IMR-90 (cell line): ENCODE results near the gene IL16. TPM values are rescaled to one million over a fixed set of nuclear protein-coding genes. Genes with fewer than 3 reads are reported as not detected.
A peak's percentile ranks its signal among the peaks of the same experiment; 100 is the strongest.

ENCODE experiments used
- ATAC-seq: fragments of 200-7000 bp; cut with Tn5 transposase; 2 replicates; pipeline ENCODE4 v1.9.1; 2020; ENCODE audit warnings: low read depth, mild to moderate bottlenecking, moderate library complexity
- BruUV-seq: library from RNA; stranded (reverse); fragments of 400-500 nt; replicated peaks from 2 replicates; lab custom pipeline; 2021; lab: Mats Ljungman, UMichigan
- CTCF ChIA-PET: fragments of 300-600 bp; formaldehyde crosslinking; extraction: SDS; loops from one replicate; lab custom pipeline; 2021; ENCODE audit warnings: antibody characterized with exemption; lab: Yijun Ruan, JAX
- POLR2A ChIA-PET: fragments of 300-600 bp; sonication (Branson Sonifier 250); formaldehyde crosslinking; loops from one replicate; lab custom pipeline; 2022; ENCODE audit warnings: antibody characterized with exemption; ENCODE audit not compliant: unreplicated experiment; lab: Charles Lee
- DNase-seq: peaks from one replicate; pipeline ENCODE4 v3.0.0; 2013
- H2AFZ ChIP-seq: replicated peaks from 2 replicates; pipeline ENCODE3; 2013; ENCODE audit warnings: low read length, mild to moderate bottlenecking; ENCODE audit not compliant: poor library complexity
- H2AK5ac ChIP-seq: 2 replicates; pipeline ENCODE4 v1.6.1; 2013; ENCODE audit warnings: low read depth, low read length, inconsistent platforms
- H2AK9ac ChIP-seq: replicated peaks from 2 replicates; pipeline ENCODE3; 2013; ENCODE audit warnings: mild to moderate bottlenecking, low read depth, low read length, moderate library complexity; ENCODE audit not compliant: poor library complexity
- H2BK120ac ChIP-seq: 2 replicates; pipeline ENCODE4 v1.6.1; 2013; ENCODE audit warnings: low read depth, low read length, inconsistent platforms
- H2BK15ac ChIP-seq: 3 replicates; pipeline ENCODE4 v1.6.1; 2013; ENCODE audit warnings: low read depth, low read length, inconsistent platforms
- H2BK20ac ChIP-seq: 2 replicates; pipeline ENCODE4 v1.6.1; 2013; ENCODE audit warnings: low read depth, mild to moderate bottlenecking, inconsistent platforms, low read length, moderate library complexity
- H2BK5ac ChIP-seq: 2 replicates; pipeline ENCODE4 v1.6.1; 2013; ENCODE audit warnings: mild to moderate bottlenecking, low read depth, low read length, inconsistent platforms; ENCODE audit not compliant: poor library complexity, severe bottlenecking
- H3K14ac ChIP-seq: replicated peaks from 2 replicates; pipeline ENCODE4 v1.6.1; 2013; ENCODE audit warnings: low read depth, low read length, inconsistent platforms
- H3K18ac ChIP-seq: 2 replicates; pipeline ENCODE4 v1.6.1; 2013; ENCODE audit warnings: low read depth, low read length, control low read depth
- H3K23ac ChIP-seq: 2 replicates; pipeline ENCODE4 v1.6.1; 2013; ENCODE audit warnings: low read depth, low read length, inconsistent platforms
- H3K27ac ChIP-seq: 2 replicates; pipeline ENCODE4 v1.5.1; 2013; ENCODE audit warnings: mild to moderate bottlenecking, control low read depth, low read length; ENCODE audit not compliant: insufficient read depth
- H3K27me3 ChIP-seq: 2 replicates; pipeline ENCODE4 v1.6.1; 2013; ENCODE audit warnings: low read length; ENCODE audit not compliant: control insufficient read depth, insufficient read depth
- H3K36me3 ChIP-seq: 2 replicates; pipeline ENCODE4 v1.6.1; 2013; ENCODE audit warnings: low read length, mixed read lengths; ENCODE audit not compliant: control insufficient read depth, insufficient read depth
- H3K4ac ChIP-seq: 2 replicates; pipeline ENCODE4 v1.6.1; 2013; ENCODE audit warnings: low read depth, low read length, inconsistent platforms
- H3K4me1 ChIP-seq: 2 replicates; pipeline ENCODE4 v1.6.1; 2013; ENCODE audit warnings: low read length, mixed read lengths; ENCODE audit not compliant: control insufficient read depth, insufficient read depth
- H3K4me2 ChIP-seq: 2 replicates; pipeline ENCODE4 v1.6.1; 2013; ENCODE audit warnings: low read depth, mild to moderate bottlenecking, control low read depth, low read length, moderate library complexity
- H3K4me3 ChIP-seq: 2 replicates; pipeline ENCODE4 v1.5.1; 2013; ENCODE audit warnings: low read depth, mild to moderate bottlenecking, control low read depth, low read length, moderate library complexity; ENCODE audit not compliant: insufficient read depth
- H3K56ac ChIP-seq: 2 replicates; pipeline ENCODE4 v1.6.1; 2013; ENCODE audit warnings: low read length, inconsistent platforms; ENCODE audit not compliant: insufficient read depth; ENCODE audit errors: extremely low read depth
- H3K79me1 ChIP-seq, 2 experiments: 2 replicates each; pipeline ENCODE4 v1.6.1; 2013; ENCODE audit warnings: low read length in 2 of 2, inconsistent platforms in 1 of 2, low read depth in 1 of 2
- H3K9ac ChIP-seq: 2 replicates; pipeline ENCODE4 v1.6.1; 2013; ENCODE audit warnings: low read depth, low read length, control low read depth
- H3K9me1 ChIP-seq: 2 replicates; pipeline ENCODE4 v1.6.1; 2013; ENCODE audit warnings: low read length, inconsistent platforms; ENCODE audit not compliant: insufficient read depth
- H3K9me3 ChIP-seq: 2 replicates; pipeline ENCODE4 v1.6.1; 2013; ENCODE audit warnings: low read length; ENCODE audit not compliant: control insufficient read depth, insufficient read depth
- H4K20me1 ChIP-seq: 2 replicates; pipeline ENCODE4 v1.6.1; 2013; ENCODE audit warnings: low read length, inconsistent platforms; ENCODE audit not compliant: insufficient read depth
- H4K5ac ChIP-seq: 2 replicates; pipeline ENCODE4 v1.6.1; 2013; ENCODE audit warnings: mild to moderate bottlenecking, low read depth, low read length, control low read depth
- H4K8ac ChIP-seq, 2 experiments: 2 replicates each; pipeline ENCODE4 v1.6.1; 2013; ENCODE audit warnings: low read depth in 2 of 2, low read length in 2 of 2, control low read depth in 1 of 2, inconsistent platforms in 1 of 2
- H4K91ac ChIP-seq: 2 replicates; pipeline ENCODE4 v1.6.1; 2013; ENCODE audit warnings: low read depth, low read length, inconsistent platforms; ENCODE audit not compliant: insufficient read depth
- BHLHE40 ChIP-seq: fragments of 150-350 bp; IDR thresholded peaks from 2 replicates; pipeline ENCODE4 v1.6.1; 2016; ENCODE audit warnings: mild to moderate bottlenecking, low read depth, low read length
- CEBPB ChIP-seq: IDR thresholded peaks from 2 replicates; pipeline ENCODE4 v1.6.1; 2012; ENCODE audit warnings: low read depth, low read length, improper control_type of control experiment
- CHD1 ChIP-seq: IDR thresholded peaks from 2 replicates; pipeline ENCODE4 v1.6.1; 2012; ENCODE audit warnings: low read depth, low read length, improper control_type of control experiment
- CTCF ChIP-seq: conservative IDR thresholded peaks from 2 replicates; pipeline ENCODE4 v1.5.1; 2012; ENCODE audit warnings: mild to moderate bottlenecking, low read depth, low read length, improper control_type of control experiment
- FOS ChIP-seq: fragments of 150-350 bp; IDR thresholded peaks from 2 replicates; pipeline ENCODE4 v1.6.1; 2016; ENCODE audit warnings: low read depth, low read length
- MAFK ChIP-seq: IDR thresholded peaks from 2 replicates; pipeline ENCODE4 v1.6.1; 2012; ENCODE audit warnings: low read depth, low read length, improper control_type of control experiment
- MAZ ChIP-seq: IDR thresholded peaks from 2 replicates; pipeline ENCODE4 v1.6.1; 2012; ENCODE audit warnings: low read depth, mild to moderate bottlenecking, low read length, improper control_type of control experiment, moderate library complexity, borderline replicate concordance
- MXI1 ChIP-seq: IDR thresholded peaks from 2 replicates; pipeline ENCODE4 v1.6.1; 2012; ENCODE audit warnings: low read depth, mild to moderate bottlenecking, low read length, moderate library complexity, borderline replicate concordance
- NFE2L2 ChIP-seq: fragments of 150-350 bp; IDR thresholded peaks from 2 replicates; pipeline ENCODE4 v1.6.1; 2016; ENCODE audit warnings: low read depth, mild to moderate bottlenecking, low read length
- RAD21 ChIP-seq: IDR thresholded peaks from 2 replicates; pipeline ENCODE4 v1.6.1; 2012; ENCODE audit warnings: low read length, improper control_type of control experiment
- RCOR1 ChIP-seq: IDR thresholded peaks from 2 replicates; pipeline ENCODE4 v1.6.1; 2012; ENCODE audit warnings: mild to moderate bottlenecking, low read length, improper control_type of control experiment; ENCODE audit not compliant: insufficient replicate concordance
- RFX5 ChIP-seq: IDR thresholded peaks from 2 replicates; pipeline ENCODE4 v1.8.0; 2012; ENCODE audit warnings: low read depth, mild to moderate bottlenecking, low read length, moderate library complexity
- SMC3 ChIP-seq: fragments of 150-350 bp; IDR thresholded peaks from 2 replicates; pipeline ENCODE4 v1.6.1; 2016; ENCODE audit warnings: low read depth, mild to moderate bottlenecking, antibody characterized with exemption, low read length, moderate library complexity
- USF2 ChIP-seq: fragments of 150-350 bp; IDR thresholded peaks from 2 replicates; pipeline ENCODE4 v1.6.1; 2017; ENCODE audit warnings: mild to moderate bottlenecking, antibody characterized with exemption, low read length, low read depth
- WGBS, 2 experiments: methylation state at CpG; one replicate each; pipeline versions ENCODE4 v1.1.5 to v1.1.7; 2013; ENCODE audit warnings: missing lambda C conversion rate in 2 of 2; ENCODE audit not compliant: insufficient read length in 1 of 2; ENCODE audit errors: extremely low coverage in 2 of 2; 5-methylcytosine and 5-hydroxymethylcytosine counted together
- dilution Hi-C: fragments of 300-500 bp; cut with HindIII; formaldehyde crosslinking; loops from one replicate; pipeline ENCODE4 v1.14.3; 2018; ENCODE audit warnings: low sequenced_read_pairs; ENCODE audit not compliant: unreplicated experiment
- in situ Hi-C: fragments of 300-500 bp; cut with MboI; formaldehyde crosslinking; loops from 3 replicates; pipeline ENCODE4 v1.14.3; 2019; ENCODE audit warnings: low sequenced_read_pairs, inconsistent platforms, mixed read lengths
- intact Hi-C: fragments of 100-400 bp; cut with micrococcal nuclease; formaldehyde crosslinking; loops from 2 replicates; pipeline ENCODE4 v1.10.0; 2022
- polyA plus RNA-seq, 3 experiments: library from polyadenylated mRNA; depleted of rRNA; stranded (reverse); fragments of >200 nt; gene quantifications; 2 replicates each; pipeline ENCODE4 v1.2.3, GENCODE V29; 2012; ENCODE audit warnings: low replicate concordance in 1 of 3
- total RNA-seq: library from RNA; depleted of rRNA; stranded (reverse); fragments of >200 nt; gene quantifications from 2 replicates; pipeline ENCODE4 v1.2.3, GENCODE V29; 2012
- TF ChIP-seq, protein P1 (sequence below): fragments of 150-350 bp; IDR thresholded peaks from 2 replicates; pipeline ENCODE4 v1.6.1; 2016; ENCODE audit warnings: low read depth, mild to moderate bottlenecking, low read length, moderate library complexity, borderline replicate concordance

Gene IL16
- total and polyA plus RNA-seq, 2 of the 4 experiments (the other 2 are of a cell fraction) = 0.18 to 0.27 TPM

DNA sequence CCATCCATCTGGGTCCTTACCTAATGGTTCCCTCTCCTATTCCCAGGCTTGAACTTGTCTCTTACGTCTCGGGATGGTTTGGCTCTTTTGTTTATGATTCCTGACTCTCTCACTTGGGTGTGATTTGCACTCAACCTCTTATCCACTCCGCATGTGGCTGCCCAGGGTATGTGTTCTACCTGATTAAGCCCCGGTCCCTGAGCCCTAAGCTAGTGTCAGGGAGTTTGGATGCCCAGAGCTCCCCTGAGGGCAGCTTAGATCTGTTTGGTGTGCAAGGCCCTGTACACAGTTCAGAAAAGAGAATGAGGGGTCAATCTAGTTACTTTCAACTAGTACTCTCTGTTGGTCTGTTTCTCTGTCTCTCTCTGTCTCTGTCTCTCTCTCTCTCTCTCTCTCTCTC, 143.2 kb downstream of the IL16 start:
- no peak for DNase-seq
- intact Hi-C loops (loop anchor here (5.0 kb wide), 1 partner anchor 42 kb away; no protein-coding TSS in a partner anchor), dilution Hi-C loops (no loop called here), in situ Hi-C loops (loop anchor here (10.0 kb wide), 1 partner anchor 55 kb away; no protein-coding TSS in a partner anchor)
- H4K20me1 ChIP-seq = no peaks in the 10 kb centered on the region
- no peak for ATAC-seq
- no peaks in the 10 kb centered on the region for H3K9me3 ChIP-seq
- H3K27ac ChIP-seq = no peak overlapping the region
- no peak overlapping the region for H4K5ac ChIP-seq
- H2BK15ac ChIP-seq = no peak overlapping the region
- 0 out of 2 replicates have a peak overlapping the region, but pooled peaks have one; percentile 9 for H3K4ac ChIP-seq
- no peak overlapping the region for H2BK5ac ChIP-seq
- POLR2A ChIA-PET = no interaction called here
- no peaks in the 10 kb centered on the region for H3K79me1 ChIP-seq
- no peak overlapping the region for H3K14ac ChIP-seq
- WGBS, 2 experiments = no CpG with 5 or more reads among the region's 4 CpGs
- no peak overlapping the region for H2AK9ac ChIP-seq
- no peak overlapping the region for H4K8ac ChIP-seq
- no peak overlapping the region for H2BK120ac ChIP-seq
- H3K4me3 ChIP-seq = no peak overlapping the region
- no peak overlapping the region for H3K9ac ChIP-seq
- TF ChIP-seq FOS (no peak), RCOR1 (no peak), CHD1 (no peak), RFX5 (no peak), RAD21 (no peak), CTCF (no peak), BHLHE40 (no peak), USF2 (no peak), CEBPB (no peak), MAZ (no peak), NFE2L2 (no peak), MXI1 (no peak), MAFK (no peak), SMC3 (no peak)
- TF ChIP-seq, protein P1, sequence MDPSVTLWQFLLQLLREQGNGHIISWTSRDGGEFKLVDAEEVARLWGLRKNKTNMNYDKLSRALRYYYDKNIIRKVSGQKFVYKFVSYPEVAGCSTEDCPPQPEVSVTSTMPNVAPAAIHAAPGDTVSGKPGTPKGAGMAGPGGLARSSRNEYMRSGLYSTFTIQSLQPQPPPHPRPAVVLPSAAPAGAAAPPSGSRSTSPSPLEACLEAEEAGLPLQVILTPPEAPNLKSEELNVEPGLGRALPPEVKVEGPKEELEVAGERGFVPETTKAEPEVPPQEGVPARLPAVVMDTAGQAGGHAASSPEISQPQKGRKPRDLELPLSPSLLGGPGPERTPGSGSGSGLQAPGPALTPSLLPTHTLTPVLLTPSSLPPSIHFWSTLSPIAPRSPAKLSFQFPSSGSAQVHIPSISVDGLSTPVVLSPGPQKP = no peak
- H3K4me1 ChIP-seq = peaks cover 9% of the 10 kb centered on the region
- H2AFZ ChIP-seq = no peak overlapping the region
- CTCF ChIA-PET = no interaction called here
- no peak overlapping the region for H4K91ac ChIP-seq
- no peak overlapping the region for H3K4me2 ChIP-seq
- no peaks in the 10 kb centered on the region for H3K36me3 ChIP-seq
- no peak overlapping the region for H3K56ac ChIP-seq
- H2BK20ac ChIP-seq = no peak overlapping the region
- H3K27me3 ChIP-seq = no peaks in the 10 kb centered on the region; the same call in 1 of the 2 replicates
- BruUV-seq = no TSS peak
- no peak overlapping the region for H3K18ac ChIP-seq
- no peak overlapping the region for H3K23ac ChIP-seq
- peaks cover 7% of the 10 kb centered on the region; the same call in 1 of the 2 replicates for H3K9me1 ChIP-seq
- no peak overlapping the region for H2AK5ac ChIP-seq
